ENCODE data around the gene LUC7L.
"Not testable (repeated sequence)": the region's sequence is repeated elsewhere in the genome, so short reads cannot be mapped to it uniquely, and the experiment has no call there.

LUC7L gene

DNA sequence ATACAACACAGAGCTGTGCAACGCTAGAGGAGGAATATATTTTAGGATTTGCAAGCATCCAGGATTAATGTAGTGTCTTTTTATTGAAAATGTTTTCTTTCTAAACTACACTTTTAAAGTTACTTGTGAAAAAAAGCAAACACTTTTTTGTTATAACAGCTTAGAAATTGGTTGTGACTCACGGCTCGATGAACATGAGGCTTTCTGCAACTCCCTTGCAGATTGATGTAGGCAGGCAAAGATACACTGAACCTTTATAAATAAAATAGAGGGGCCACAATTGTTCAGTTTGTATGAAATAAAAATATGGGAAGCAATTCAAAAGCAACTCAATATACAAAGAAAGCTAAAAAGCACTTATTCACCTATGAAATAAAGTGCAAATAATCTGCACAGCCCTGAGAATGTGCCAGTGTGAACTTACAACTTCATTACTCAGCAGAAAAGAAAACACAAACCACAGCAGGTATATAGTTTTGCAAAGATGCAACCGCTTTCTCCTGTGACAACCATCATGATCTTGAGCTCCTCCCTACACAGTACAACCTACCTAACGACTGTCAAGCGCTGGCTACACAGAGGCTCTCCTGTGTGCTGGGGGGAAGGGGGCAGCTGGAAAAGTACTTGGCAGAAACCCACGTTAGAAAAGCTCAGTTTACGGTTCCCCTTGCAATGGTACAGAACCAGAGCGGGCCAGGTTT, 948 bp downstream of the LUC7L start:
- FAIRE-seq, result no peak

DNA sequence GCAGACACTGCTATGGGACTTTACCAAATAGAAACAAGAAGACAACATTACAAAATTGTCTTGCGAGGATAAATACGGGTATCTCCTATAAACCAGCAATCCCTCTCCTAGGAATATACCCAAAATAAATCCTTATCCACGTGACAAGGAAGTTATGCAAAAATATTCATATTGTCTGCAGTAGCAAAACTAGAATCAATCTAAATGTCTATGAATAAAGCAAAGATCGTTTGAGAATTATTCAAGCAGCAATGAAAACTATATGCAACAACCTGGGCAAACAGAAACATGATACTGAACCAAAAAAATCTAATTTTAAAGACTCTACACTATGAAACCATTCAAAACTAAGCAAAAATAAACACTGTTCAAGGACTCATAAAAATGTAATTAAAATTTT, 9.2 kb downstream of the LUC7L start:
- FAIRE-seq, result no peak

DNA sequence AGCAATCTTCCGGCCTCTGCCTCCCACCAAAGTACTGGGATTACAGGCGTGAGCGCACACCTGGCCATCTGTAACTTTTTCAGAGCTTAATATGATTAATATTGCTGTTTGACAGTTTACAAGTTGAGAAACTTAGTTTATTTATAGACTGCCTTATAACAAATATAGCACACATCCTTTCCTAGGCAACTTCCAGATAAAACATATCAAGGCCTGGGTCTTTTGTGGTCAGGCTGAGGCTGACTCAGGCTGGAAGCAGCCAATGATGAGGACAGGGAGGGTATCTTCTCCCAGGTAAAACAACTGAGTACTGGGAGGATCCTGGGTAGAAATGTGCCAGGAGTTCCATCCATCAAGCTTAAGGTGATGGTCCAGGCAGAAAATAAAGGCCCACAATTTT, 16.2 kb downstream of the LUC7L start:
- FAIRE-seq, result no peak

DNA sequence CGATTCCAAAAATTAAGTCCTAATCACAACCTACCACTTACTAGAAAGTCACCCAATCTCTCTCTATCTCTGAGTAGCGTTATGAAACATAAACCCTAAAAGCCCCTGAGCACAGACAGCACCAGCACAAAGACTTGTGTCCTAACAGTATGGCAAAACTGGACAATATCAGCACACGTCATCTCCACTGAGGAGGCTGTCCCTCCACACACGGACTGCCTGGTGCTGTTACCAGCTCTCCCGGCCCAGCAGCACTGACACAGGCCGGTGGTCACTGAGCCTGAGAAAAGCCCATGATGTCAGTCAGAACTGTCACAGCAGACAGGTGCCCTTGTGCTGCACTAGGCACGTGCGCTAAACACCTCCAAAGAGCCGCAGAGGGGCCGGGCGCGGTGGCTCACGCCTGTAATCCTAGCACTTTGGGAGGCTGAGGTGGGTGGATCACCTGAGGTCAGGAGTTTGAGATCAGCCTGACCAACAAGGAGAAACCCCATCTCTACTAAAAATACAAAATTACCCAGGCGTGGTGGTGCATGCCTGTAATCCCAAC, 17.5 kb downstream of the LUC7L start:
- not testable (repeated sequence) for FAIRE-seq

DNA sequence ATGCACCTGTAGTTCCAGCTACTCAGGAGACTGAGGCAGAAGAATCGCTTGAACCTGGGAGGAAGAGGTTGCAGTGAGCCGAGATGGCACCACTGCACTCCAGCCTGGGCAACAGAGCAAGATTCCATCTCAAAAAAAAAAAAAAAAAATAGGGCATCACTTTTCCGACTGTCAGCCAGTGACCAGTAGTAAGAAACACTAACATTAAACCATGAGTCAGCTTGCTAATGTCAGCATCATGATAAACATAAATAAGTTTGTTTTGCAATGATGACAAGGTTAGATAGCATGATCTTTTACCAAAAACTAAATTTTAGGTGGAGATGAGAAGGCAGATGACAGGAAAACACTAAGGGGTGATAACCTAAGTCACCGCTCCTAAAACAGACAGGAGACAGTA, 19.9 kb downstream of the LUC7L start:
- FAIRE-seq, result not testable (repeated sequence)

DNA sequence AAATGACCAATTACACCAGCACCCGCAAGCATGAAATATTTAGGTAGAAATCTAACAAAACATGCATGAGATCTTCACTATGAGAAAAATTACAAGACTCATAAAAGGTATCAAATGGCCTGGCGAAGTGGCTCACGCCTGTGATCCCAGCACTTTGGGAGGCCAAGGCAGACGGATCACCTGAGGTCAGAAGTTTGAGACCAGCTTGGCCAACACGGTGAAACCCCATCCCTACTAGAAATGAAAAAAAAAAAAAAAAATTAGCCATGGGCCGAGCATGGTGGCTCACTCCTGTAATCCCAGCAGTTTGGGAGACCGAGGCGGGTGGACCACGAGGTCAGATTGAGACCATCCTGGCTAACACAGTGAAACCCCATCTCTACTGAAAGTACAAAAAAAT, 25.2 kb downstream of the LUC7L start:
- not testable (repeated sequence) for FAIRE-seq

DNA sequence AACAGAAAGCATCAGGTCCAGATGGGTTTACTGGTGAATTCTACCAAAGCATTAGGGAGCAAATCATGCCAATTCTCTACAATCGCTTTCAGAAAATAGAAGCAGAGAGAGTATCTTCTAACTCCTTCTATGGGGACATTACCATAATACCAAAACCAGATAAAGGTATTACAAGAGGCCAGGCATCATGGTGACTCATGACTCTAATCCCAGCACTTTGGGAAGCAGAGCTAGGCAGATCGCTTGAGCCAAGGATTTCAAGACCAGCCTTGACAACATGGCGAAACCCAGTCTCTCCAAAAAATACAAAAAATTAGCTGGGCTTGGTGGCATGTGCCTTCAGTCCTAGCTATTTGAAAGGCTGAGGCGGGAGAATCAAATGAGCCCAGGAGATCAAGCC, 26.0 kb downstream of the LUC7L start:
- FAIRE-seq, result no peak

DNA sequence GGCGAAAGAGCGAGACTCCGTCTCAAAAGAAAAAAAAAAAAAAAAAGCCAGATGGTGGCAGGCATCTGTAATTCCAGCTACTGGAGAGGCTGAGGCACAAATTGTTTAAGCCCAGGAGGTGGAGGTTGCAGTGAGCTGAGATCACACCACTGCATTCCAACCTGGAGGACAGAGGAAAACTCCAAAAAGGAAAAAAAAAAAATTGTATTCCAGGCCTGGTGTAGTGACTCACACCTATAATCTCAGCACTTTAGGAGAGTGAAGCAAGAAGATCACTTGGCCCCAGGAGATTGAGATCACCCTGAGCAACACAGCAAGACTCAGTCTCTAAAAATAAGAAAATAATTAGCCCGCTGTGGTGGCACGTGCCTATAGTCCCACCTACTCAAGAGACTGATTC, 28.9 kb downstream of the LUC7L start:
- FAIRE-seq, result no peak

DNA sequence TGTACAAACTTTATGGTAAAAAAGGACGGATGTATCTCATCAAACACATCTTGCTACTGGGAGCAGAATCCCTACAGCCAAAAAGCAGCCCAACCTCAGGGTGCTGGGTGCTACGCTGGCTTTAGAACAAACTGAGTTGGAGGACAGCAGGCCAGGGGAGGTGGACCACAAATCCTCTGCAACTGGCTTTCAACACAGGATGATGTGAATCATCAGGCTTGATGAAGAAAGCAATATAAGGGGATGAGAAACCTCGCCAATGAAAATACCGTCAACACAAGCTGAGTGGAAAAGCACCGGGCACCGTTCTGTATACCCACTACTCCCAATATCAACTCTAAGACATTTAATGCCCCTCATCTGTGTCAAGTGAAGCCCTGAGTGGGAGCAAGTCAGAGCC, 34.7 kb downstream of the LUC7L start:
- FAIRE-seq, result no peak

DNA sequence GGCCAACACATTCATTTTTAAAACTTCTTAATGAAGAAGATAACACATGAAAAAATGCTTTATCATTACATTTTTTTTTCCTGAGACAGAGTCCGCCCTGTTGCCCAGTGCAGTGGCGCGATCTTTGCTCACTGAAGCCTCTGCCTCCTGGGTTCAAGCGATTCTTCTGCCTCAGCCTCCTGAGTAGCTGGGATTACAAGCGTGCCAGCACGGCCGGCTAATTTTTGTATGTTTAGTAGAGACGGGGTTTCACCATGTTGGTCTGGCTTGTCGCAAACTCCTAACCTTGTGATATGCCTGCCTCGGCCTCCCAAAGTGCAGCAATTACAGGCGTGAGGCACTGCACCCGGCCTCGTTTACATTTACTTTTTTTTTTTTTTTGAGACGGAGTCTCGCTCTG, 35.8 kb downstream of the LUC7L start:
- FAIRE-seq, result no peak

DNA sequence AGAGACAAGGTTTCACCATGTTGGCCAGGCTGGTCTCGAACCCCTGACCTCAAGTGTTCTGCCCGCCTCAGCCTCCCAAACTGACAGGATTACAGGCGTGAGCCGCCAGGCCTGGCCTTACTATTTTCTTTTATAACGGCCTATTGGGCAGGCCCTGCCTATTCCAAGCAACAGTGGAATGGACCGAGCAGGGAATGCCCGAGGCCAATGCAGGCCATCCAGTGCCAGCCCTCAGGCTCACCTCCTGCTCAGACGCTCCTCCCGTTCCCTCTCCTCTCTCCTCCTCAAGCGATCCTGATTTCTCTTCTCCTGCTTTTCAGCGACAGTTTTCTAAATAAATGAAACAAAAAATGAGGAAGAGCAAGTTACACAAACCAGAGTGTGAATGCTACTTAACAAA, 36.6 kb downstream of the LUC7L start:
- no peak for FAIRE-seq

DNA sequence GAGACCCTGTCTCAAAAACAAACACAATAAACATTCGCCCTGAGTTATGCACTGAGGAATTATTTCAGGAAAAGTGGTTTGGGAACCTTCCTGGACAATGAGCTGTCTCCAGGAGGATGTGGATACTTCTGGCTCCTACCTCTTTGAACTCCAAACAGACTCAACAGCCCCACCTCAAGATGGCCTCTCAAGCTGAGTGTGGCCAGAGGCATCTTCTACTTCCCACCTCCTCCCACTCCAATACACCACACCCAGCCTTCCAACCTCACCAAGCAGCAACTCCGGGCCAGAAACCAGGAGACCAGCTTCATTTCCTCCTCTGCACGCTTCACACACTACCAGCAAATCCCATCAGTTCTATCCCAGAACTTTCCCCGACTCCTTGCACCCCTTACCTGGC, 37.4 kb downstream of the LUC7L start:
- no peak for FAIRE-seq

DNA sequence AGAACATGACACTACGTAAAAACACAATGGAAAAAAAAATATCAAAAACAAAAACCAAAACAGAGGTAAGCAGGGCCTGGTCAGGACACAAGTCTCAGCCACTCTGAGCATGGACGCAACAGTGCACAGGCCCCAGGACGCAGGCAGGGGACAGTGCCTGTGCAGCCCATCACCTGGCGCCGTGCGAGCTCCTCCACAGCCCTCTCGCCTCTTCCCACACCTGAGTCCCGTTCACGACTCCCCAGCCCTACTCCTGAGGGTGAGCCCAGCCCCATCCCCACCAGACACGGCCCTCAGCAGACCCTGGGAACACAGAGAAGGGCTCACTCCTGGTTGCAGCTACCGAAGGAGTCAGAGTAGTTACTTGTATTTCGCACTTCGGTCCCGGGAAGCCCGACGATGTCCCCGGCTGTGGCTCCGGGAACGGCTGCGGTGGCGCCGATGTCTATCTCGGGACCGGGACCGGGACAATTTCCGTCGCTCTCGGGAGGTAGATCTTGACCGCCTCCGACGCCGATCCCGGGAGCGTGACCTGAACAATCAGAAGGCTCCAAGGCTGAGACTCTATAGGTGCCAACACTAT, 39.6 kb downstream of the LUC7L start:
- no peak for FAIRE-seq

DNA sequence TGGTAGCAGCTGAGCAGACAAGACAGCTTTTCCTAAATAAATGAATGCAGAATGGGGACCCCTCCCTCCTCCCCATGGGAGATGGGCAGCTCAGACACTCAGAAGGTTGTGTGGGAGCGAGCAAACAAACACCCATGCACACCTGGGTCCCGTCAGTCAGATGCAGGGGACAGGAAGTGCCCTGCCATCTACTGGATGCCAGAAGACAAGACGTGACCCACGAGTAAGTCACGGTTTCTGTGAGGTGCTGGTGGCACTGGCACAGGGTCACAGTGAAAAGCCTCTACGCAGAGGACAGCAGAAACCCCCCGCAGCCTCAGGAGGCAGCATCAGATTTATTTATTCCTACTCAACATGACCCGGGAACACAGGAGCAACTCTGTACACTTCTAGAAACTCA, 40.6 kb downstream of the LUC7L start:
- no peak for FAIRE-seq

DNA sequence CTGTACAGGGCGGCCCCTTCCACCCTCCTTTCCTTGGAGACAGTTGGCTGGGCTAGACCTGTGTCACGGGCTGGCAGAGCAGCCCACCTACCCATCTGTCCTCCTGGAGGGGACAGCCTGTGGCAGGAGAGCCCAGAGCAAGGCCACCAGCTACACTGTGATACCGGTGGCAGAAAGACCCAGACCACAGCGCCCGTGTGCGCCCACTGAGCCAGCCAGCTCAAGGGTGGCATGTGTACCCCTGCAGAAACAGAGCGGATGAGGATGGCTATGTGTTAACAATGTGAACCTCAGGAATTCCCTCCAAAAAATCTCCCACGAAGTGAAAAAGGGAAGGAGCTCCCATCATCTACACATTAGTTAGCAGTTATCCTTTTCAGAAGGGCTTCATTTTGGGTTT, 41.9 kb downstream of the LUC7L start:
- FAIRE-seq, result no peak

DNA sequence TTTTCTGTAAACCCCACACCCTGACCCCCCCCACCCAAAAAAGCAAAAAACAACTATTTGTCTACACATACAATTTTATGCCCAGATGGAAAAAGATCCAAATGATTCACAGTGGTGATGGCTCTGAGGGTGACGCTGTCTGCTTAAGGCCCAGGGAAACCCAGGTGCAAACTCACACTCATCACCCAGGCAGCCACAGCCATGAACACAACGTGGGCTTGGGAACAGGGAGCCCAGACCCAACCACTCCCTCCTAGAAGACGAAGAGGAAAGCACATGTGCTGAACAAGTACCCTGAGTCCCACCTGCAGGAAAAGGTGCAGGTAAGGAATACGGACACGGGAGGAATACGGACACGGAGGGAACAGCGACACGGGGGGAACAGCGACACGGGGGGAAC, 43.6 kb downstream of the LUC7L start:
- FAIRE-seq, result no peak

DNA sequence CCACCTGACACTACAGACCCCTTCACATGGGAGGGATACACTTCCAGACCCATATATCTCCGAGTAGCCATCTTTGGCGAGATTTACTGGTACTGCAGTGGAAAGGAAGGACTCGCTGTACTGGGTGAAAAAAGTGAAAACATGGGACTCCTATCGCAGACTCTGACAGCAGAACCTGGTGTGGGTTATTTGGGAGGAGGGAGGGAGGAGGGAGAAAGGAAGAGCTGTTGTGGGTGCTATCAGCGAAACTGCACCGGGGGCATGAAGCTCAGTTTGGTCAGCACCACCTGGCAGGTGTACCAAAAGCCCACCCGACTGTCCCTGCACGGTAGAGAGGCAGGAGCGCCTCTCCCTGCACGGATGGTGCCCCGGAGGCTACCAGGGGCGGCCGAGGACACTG, 44.0 kb downstream of the LUC7L start:
- FAIRE-seq, result no peak

DNA sequence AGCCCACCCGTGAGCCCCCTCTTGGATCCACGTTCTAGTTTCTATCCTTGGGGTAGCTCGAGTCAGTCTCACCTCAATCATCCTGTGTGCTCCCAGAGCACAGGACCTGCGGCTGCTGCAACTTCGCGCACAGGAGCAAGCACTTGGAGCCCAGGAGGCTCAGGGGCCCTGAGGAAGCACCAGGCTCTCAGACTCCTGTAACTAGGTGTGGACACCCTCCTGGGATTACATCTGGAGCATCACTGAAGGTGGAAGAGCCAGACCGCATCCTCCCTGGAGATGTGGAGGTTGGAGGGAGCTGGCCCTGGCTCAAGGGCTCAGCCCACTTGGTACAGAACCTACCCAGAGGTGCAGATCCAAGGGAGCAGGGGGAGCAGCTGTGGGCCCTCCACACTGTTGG, 46.2 kb downstream of the LUC7L start:
- FAIRE-seq, result no peak

DNA sequence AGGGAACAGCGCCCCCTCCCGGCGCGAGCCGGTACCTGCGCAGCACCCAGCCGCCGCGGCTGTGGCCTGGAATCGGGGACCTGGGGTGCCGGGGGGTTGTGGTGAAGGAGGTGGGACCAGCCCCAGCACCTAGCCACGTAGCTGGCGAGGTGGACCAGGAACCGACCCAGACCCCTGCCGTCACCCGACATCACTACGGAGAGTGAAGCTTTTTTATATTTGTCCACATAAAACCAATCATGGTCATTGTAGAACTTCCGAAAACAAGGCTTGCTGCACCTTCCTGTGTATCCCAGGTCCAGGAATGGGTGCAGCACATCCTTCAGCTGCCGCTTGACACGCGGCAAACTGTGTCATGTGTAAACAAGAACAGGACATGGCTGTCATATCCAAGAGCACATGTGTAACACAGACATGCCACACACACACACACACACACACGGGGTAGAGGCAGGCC, 47.7 kb downstream of the LUC7L start:
- FAIRE-seq, result no peak

DNA sequence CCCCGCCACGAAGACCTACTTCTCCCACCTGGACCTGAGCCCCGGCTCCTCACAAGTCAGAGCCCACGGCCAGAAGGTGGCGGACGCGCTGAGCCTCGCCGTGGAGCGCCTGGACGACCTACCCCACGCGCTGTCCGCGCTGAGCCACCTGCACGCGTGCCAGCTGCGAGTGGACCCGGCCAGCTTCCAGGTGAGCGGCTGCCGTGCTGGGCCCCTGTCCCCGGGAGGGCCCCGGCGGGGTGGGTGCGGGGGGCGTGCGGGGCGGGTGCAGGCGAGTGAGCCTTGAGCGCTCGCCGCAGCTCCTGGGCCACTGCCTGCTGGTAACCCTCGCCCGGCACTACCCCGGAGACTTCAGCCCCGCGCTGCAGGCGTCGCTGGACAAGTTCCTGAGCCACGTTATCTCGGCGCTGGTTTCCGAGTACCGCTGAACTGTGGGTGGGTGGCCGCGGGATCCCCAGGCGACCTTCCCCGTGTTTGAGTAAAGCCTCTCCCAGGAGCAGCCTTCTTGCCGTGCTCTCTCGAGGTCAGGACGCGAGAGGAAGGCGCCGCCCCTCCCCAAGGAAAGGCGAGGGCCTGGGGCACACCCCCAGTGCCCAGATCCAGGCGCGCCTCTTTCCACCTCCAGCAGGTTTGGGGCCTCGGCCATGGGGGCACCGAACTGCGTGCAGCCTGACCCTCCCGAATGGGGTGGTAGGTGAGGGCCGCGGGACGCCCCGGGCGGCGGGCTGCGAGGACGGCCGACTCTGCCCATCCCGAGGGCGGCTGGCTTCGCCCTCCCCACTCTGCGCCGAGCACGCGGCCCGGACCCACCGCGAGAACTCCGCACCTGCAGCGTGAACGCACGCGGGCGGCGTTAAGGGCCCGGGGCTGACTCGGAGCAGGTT, 48.3 kb downstream of the LUC7L start:
- no peak for FAIRE-seq

DNA sequence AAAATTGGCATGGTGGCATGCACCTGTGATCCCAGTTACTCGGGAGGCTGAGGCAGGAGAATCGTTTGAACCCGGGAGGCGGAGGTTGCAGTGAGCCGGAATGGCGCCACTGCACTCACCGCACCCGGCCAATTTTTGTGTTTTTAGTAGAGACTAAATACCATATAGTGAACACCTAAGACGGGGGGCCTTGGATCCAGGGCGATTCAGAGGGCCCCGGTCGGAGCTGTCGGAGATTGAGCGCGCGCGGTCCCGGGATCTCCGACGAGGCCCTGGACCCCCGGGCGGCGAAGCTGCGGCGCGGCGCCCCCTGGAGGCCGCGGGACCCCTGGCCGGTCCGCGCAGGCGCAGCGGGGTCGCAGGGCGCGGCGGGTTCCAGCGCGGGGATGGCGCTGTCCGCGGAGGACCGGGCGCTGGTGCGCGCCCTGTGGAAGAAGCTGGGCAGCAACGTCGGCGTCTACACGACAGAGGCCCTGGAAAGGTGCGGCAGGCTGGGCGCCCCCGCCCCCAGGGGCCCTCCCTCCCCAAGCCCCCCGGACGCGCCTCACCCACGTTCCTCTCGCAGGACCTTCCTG, 49.1 kb downstream of the LUC7L start, which contains the start of gene HBQ1:
Gene HBQ1, plus strand, starts transcription at position 359 of the 575 bp plus-strand sequence. Its CDS starts 28 bp downstream, at position 387.
- no peak for FAIRE-seq

DNA sequence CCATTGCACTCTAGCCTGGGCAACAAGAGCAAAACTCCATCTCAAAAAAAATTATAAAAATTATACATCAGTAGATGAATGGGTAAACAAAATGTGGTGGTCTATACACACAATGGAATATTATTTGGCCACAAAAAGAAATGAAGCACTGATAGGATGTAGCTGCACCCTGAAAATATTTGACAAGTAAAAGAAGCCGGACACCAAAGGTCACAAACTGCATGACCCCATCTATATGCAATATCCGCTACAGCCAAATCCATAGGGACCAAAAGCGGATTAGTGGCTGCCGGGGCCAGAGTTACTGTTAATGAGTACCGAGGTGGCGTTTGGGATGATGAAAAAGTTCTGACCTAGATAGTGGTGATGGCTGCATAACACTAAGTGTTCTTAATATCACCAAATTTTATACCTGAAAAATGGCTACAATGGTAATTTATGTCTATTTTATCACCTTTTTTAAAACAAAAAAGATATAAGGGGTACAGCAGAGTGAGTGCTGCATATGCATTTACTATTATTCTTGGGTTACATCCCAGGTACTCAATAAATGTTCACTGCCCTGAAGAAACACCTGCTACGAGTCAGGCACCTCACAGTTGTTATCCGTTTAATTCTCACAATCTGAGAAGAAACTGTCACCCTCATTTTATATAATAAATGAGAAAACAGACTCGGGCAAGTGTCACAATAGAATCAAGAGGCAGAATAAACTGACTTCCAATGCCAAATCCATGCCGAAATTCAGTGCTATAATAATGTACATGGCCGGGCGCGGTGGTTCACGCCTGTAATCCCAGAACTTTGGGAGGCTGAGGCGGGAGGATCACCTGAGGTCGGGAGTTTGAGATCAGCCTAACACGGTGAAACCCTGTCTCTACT, 49.8 kb downstream of the LUC7L start:
- FAIRE-seq, result no peak
